GM23338 (cell line): ENCODE results near the gene MIAT. TPM values are rescaled to one million over a fixed set of nuclear protein-coding genes. Genes with fewer than 3 reads are reported as not detected.

ENCODE experiments used
- ATAC-seq: fragments of 200-7000 bp; cut with Tn5 transposase; 3 replicates; pipeline ENCODE4 v1.9.1; 2020
- DNase-seq: peaks from one replicate; pipeline ENCODE4 v3.0.0-alpha.2; 2015; ENCODE audit warnings: low spot score
- H2AFZ ChIP-seq: fragments of 200-600 bp; sonication (generic); 2 replicates; pipeline ENCODE4 v1.8.0; 2016; ENCODE audit warnings: antibody characterized with exemption, mild to moderate bottlenecking, moderate library complexity
- H3F3A ChIP-seq: fragments of 200-600 bp; sonication (generic); replicated peaks from 2 replicates; pipeline ENCODE4 v1.8.0; 2017; ENCODE audit warnings: antibody characterized with exemption, mixed run types, low read depth
- H3K27ac ChIP-seq: fragments of 200-600 bp; sonication (generic); 2 replicates; pipeline ENCODE4 v1.6.1; 2016; ENCODE audit warnings: low read depth
- H3K27me3 ChIP-seq: fragments of 200-600 bp; sonication (generic); 2 replicates; pipeline ENCODE4 v1.8.0; 2016; ENCODE audit warnings: mild to moderate bottlenecking, mixed run types, moderate library complexity; ENCODE audit not compliant: insufficient read depth
- H3K36me3 ChIP-seq: fragments of 200-600 bp; sonication (generic); 2 replicates; pipeline ENCODE4 v1.8.0; 2016; ENCODE audit warnings: mild to moderate bottlenecking; ENCODE audit not compliant: insufficient read depth
- H3K4me1 ChIP-seq: fragments of 200-600 bp; sonication (generic); 2 replicates; pipeline ENCODE4 v1.8.0; 2016; ENCODE audit warnings: mild to moderate bottlenecking, moderate library complexity; ENCODE audit not compliant: insufficient read depth
- H3K4me2 ChIP-seq: fragments of 200-600 bp; sonication (generic); 2 replicates; pipeline ENCODE4 v1.7.1; 2017; ENCODE audit warnings: mixed run types
- H3K4me3 ChIP-seq: fragments of 200-600 bp; sonication (generic); 2 replicates; pipeline ENCODE4 v1.6.1; 2016; ENCODE audit warnings: mixed run types
- H3K79me2 ChIP-seq: fragments of 200-600 bp; sonication (generic); replicated peaks from 2 replicates; pipeline ENCODE4 v1.8.0; 2017; ENCODE audit warnings: mild to moderate bottlenecking; ENCODE audit not compliant: insufficient read depth
- H3K9me2 ChIP-seq: fragments of 200-600 bp; sonication (generic); 2 replicates; pipeline ENCODE4 v1.8.0; 2017; ENCODE audit not compliant: insufficient read depth
- H4K20me1 ChIP-seq: fragments of 200-600 bp; sonication (generic); replicated peaks from 2 replicates; pipeline ENCODE4 v1.8.0; 2017; ENCODE audit warnings: mild to moderate bottlenecking; ENCODE audit not compliant: insufficient read depth
- H3K27ac Mint-ChIP-seq: 2 replicates; pipeline ENCODE4 v1.8.0; 2020; ENCODE audit warnings: inconsistent platforms, mild to moderate bottlenecking, moderate library complexity, mixed read lengths
- H3K27me3 Mint-ChIP-seq: 3 replicates; pipeline ENCODE4 v1.8.0; 2022; ENCODE audit warnings: low read depth, mild to moderate bottlenecking, moderate library complexity, mixed read lengths, inconsistent platforms; ENCODE audit not compliant: insufficient read depth, poor library complexity
- H3K36me3 Mint-ChIP-seq: 3 replicates; pipeline ENCODE4 v1.8.0; 2021; ENCODE audit warnings: low read depth, mild to moderate bottlenecking, inconsistent platforms, moderate library complexity, mixed read lengths
- H3K4me1 Mint-ChIP-seq: 3 replicates; pipeline ENCODE4 v1.8.0; 2020; ENCODE audit warnings: mild to moderate bottlenecking, inconsistent platforms, mixed read lengths
- H3K4me3 Mint-ChIP-seq: 3 replicates; pipeline ENCODE4 v1.8.0; 2021; ENCODE audit warnings: moderate library complexity, mild to moderate bottlenecking, inconsistent platforms, mixed read lengths
- H3K9me3 Mint-ChIP-seq: 3 replicates; pipeline ENCODE4 v1.8.0; 2020; ENCODE audit warnings: moderate library complexity, mild to moderate bottlenecking, inconsistent platforms, mixed read lengths
- CREB1 ChIP-seq: fragments of 250-450 bp; sonication (Bioruptor Pico); IDR thresholded peaks from 2 replicates; pipeline ENCODE4 v1.5.0; 2020; ENCODE audit warnings: low read depth, mild to moderate bottlenecking, moderate library complexity
- CTCF ChIP-seq, 2 experiments: fragments of 200-600 bp in 1 of 2; sonication (generic) in 1 of 2; conservative IDR thresholded peaks; 2 replicates each; pipeline versions ENCODE4 v1.5.1 to v1.6.1; 2016 to 2017; ENCODE audit warnings: antibody characterized with exemption in 2 of 2, low read depth in 2 of 2, mild to moderate bottlenecking in 2 of 2, moderate library complexity in 1 of 2
- ETS1 ChIP-seq: IDR thresholded peaks from 2 replicates; pipeline ENCODE4 v1.6.1; 2016; ENCODE audit warnings: antibody characterized with exemption
- EZH2 ChIP-seq: fragments of 200-600 bp; sonication (generic); IDR thresholded peaks from one replicate; pipeline ENCODE4 v1.8.0; 2017; ENCODE audit warnings: antibody characterized with exemption, mild to moderate bottlenecking, low read depth; ENCODE audit not compliant: unreplicated experiment
- JUNB ChIP-seq: IDR thresholded peaks from one replicate; pipeline ENCODE4 v1.6.1; 2016; ENCODE audit warnings: antibody characterized with exemption; ENCODE audit not compliant: unreplicated experiment
- POLR2AphosphoS5 ChIP-seq: IDR thresholded peaks from 2 replicates; pipeline ENCODE4 v1.6.1; 2016; ENCODE audit warnings: antibody characterized with exemption, low read depth
- REST ChIP-seq: IDR thresholded peaks from one replicate; pipeline ENCODE4 v1.6.1; 2018; ENCODE audit warnings: antibody characterized with exemption; ENCODE audit not compliant: unreplicated experiment
- STAT1 ChIP-seq: IDR thresholded peaks from one replicate; pipeline ENCODE4 v1.6.1; 2016; ENCODE audit warnings: antibody characterized with exemption; ENCODE audit not compliant: unreplicated experiment
- ZNF331 ChIP-seq: fragments of 250-450 bp; sonication (Bioruptor Pico); IDR thresholded peaks from 2 replicates; pipeline ENCODE4 v1.5.0; 2020; ENCODE audit warnings: low read depth, mild to moderate bottlenecking, moderate library complexity
- ZNF462 ChIP-seq: fragments of 250-450 bp; sonication (Bioruptor Pico); IDR thresholded peaks from 2 replicates; pipeline ENCODE4 v1.5.0; 2020; ENCODE audit warnings: mild to moderate bottlenecking, moderate library complexity
- polyA plus RNA-seq: library from polyadenylated mRNA; unstranded; fragments of >200 nt; fragmentation: Nextera tagmentation; extraction: Ambion mirVana; gene quantifications from 2 replicates; pipeline ENCODE4 v1.2.1, GENCODE V29; 2016
- total RNA-seq: library from RNA; depleted of rRNA; stranded (reverse); fragments of >200 nt; shearing (Covaris generic); gene quantifications from 2 replicates; pipeline ENCODE4 v1.2.3, GENCODE V29; 2014

The MIAT gene
- total and polyA plus RNA-seq, 2 experiments from 2014 or later = 10.0 to 63.6 TPM

GRCh38 chr22:26715392-26715936 is 58.1 kb downstream of the MIAT start:
- DNase-seq = no peak
- no peak overlapping the region for H3K27ac Mint-ChIP-seq
- TF ChIP-seq EZH2 = no peak
- no peak for TF ChIP-seq POLR2AphosphoS5
- no peak for TF ChIP-seq ETS1
- no peak for TF ChIP-seq STAT1
- no peak for TF ChIP-seq ZNF331 (CRISPR knock-in tag)
- no peak for TF ChIP-seq JUNB
- TF ChIP-seq CTCF (conservative IDR thresholded peaks at IDR 0.05; ENCODE audit: low read depth in 2 of 2) = no peak
- TF ChIP-seq CREB1 (CRISPR knock-in tag) = no peak
- TF ChIP-seq REST = no peak
- TF ChIP-seq ZNF462 = no peak
- H3K27me3 ChIP-seq = no peaks in the 10 kb centered on the region
- H3K27ac ChIP-seq = no peak overlapping the region
- no peaks in the 10 kb centered on the region for H3K36me3 Mint-ChIP-seq
- peaks cover 3% of the 10 kb centered on the region; the same call in 1 of the 2 replicates for H3K4me1 ChIP-seq
- H3K4me3 ChIP-seq = no peak overlapping the region
- no peak overlapping the region for H3K4me2 ChIP-seq
- no peaks in the 10 kb centered on the region for H4K20me1 ChIP-seq
- no peaks in the 10 kb centered on the region for H3K36me3 ChIP-seq
- H3K79me2 ChIP-seq = no peaks in the 10 kb centered on the region
- H2AFZ ChIP-seq = no peak overlapping the region
- no peaks in the 10 kb centered on the region for H3K9me2 ChIP-seq
- 0 out of 2 replicates have a peak, but pooled peaks cover 12% of the 10 kb centered on the region for H3F3A ChIP-seq
- peaks cover 2% of the 10 kb centered on the region for H3K27me3 Mint-ChIP-seq
- no peaks in the 10 kb centered on the region for H3K9me3 Mint-ChIP-seq
- peaks cover 10% of the 10 kb centered on the region for H3K4me1 Mint-ChIP-seq
- no peak for ATAC-seq
- no peak overlapping the region for H3K4me3 Mint-ChIP-seq
